GM18520 (cell line): ENCODE results near the gene LCE1D.

Experiments used
- ATAC-seq: cut with Tn5 transposase; IDR thresholded peaks from one replicate; pipeline ENCODE4 v1.9.1; 2021; ENCODE audit not compliant: unreplicated experiment

The LCE1D gene

GRCh38 chr1:152796421-152796820 is at the start of gene LCE1D:
LCE1D (plus strand) TSS chr1:152796721; CDS start chr1:152797795, 1,074 bp downstream.
- no peak for ATAC-seq

- no peak for ATAC-seq
These were observed 48.7 kb upstream of the LCE1D start for GRCh38 chr1:152747831-152748230.

GRCh38 chr1:152752225-152752624 is 44.3 kb upstream of the LCE1D start:
- ATAC-seq, result no peak

- no peak for ATAC-seq
These were observed 42.9 kb upstream of the LCE1D start for GRCh38 chr1:152753586-152753985.

GRCh38 chr1:152756872-152757271 is 39.6 kb upstream of the LCE1D start:
- no peak for ATAC-seq

- no peak for ATAC-seq
These were observed 38.8 kb upstream of the LCE1D start, which contains the start of gene KPRP for GRCh38 chr1:152757747-152758146. KPRP (plus strand) TSS chr1:152758025; CDS start chr1:152759589, 1,564 bp downstream.

- no peak for ATAC-seq
These were observed 37.9 kb upstream of the LCE1D start for GRCh38 chr1:152758636-152759035.

GRCh38 chr1:152759453-152760173 is 36.9 kb upstream of the LCE1D start:
- no peak for ATAC-seq

- no peak for ATAC-seq
These were observed 35.9 kb upstream of the LCE1D start for GRCh38 chr1:152760551-152761190.

GRCh38 chr1:152761609-152762213 is 34.8 kb upstream of the LCE1D start:
- ATAC-seq, result no peak

- ATAC-seq, result no peak
These were observed 27.5 kb upstream of the LCE1D start for GRCh38 chr1:152768847-152769533.

- no peak for ATAC-seq
These were observed 26.1 kb upstream of the LCE1D start for GRCh38 chr1:152770411-152770810.

- no peak for ATAC-seq
These were observed 21.6 kb upstream of the LCE1D start, which contains the start of gene LCE1F for GRCh38 chr1:152774875-152775274. LCE1F (plus strand) TSS chr1:152775140; CDS start chr1:152776372, 1,232 bp downstream.

GRCh38 chr1:152776361-152776760 is 20.2 kb upstream of the LCE1D start:
- ATAC-seq, result no peak

GRCh38 chr1:152777510-152778137 is 18.9 kb upstream of the LCE1D start:
- no peak for ATAC-seq

- no peak for ATAC-seq
These were observed 13.4 kb upstream of the LCE1D start for GRCh38 chr1:152783095-152783494.

- no peak for ATAC-seq
These were observed 10.4 kb upstream of the LCE1D start, which contains the start of gene LCE1E for GRCh38 chr1:152786077-152786476. LCE1E (plus strand) TSS chr1:152786257; CDS start chr1:152787300, 1,043 bp downstream.

- no peak for ATAC-seq
These were observed 835 bp upstream of the LCE1D start for GRCh38 chr1:152795686-152796085.

- no peak for ATAC-seq
These were observed 4.8 kb downstream of the LCE1D start for GRCh38 chr1:152801333-152801732.

GRCh38 chr1:152806576-152806975 is 10.1 kb downstream of the LCE1D start, which contains the start of gene LCE1C:
LCE1C (minus strand) TSS chr1:152806651; CDS start chr1:152805478, 1,173 bp downstream.
- ATAC-seq, result no peak

- ATAC-seq, result no peak
These were observed 14.5 kb downstream of the LCE1D start for GRCh38 chr1:152811050-152811449.
